GM23338 (cell line): Measurements from ENCODE around the gene NEIL3. TPM values are rescaled to one million over a fixed set of nuclear protein-coding genes. Genes with fewer than 3 reads are reported as not detected.

Experiments used
- ATAC-seq: fragments of 200-7000 bp; cut with Tn5 transposase; 3 replicates; pipeline ENCODE4 v1.9.1; 2020
- DNase-seq: peaks from one replicate; pipeline ENCODE4 v3.0.0-alpha.2; 2015; ENCODE audit warnings: low spot score
- H2AFZ ChIP-seq: fragments of 200-600 bp; sonication (generic); 2 replicates; pipeline ENCODE4 v1.8.0; 2016; ENCODE audit warnings: antibody characterized with exemption, mild to moderate bottlenecking, moderate library complexity
- H3F3A ChIP-seq: fragments of 200-600 bp; sonication (generic); replicated peaks from 2 replicates; pipeline ENCODE4 v1.8.0; 2017; ENCODE audit warnings: antibody characterized with exemption, mixed run types, low read depth
- H3K27ac ChIP-seq: fragments of 200-600 bp; sonication (generic); 2 replicates; pipeline ENCODE4 v1.6.1; 2016; ENCODE audit warnings: low read depth
- H3K27me3 ChIP-seq: fragments of 200-600 bp; sonication (generic); 2 replicates; pipeline ENCODE4 v1.8.0; 2016; ENCODE audit warnings: mild to moderate bottlenecking, mixed run types, moderate library complexity; ENCODE audit not compliant: insufficient read depth
- H3K36me3 ChIP-seq: fragments of 200-600 bp; sonication (generic); 2 replicates; pipeline ENCODE4 v1.8.0; 2016; ENCODE audit warnings: mild to moderate bottlenecking; ENCODE audit not compliant: insufficient read depth
- H3K4me1 ChIP-seq: fragments of 200-600 bp; sonication (generic); 2 replicates; pipeline ENCODE4 v1.8.0; 2016; ENCODE audit warnings: mild to moderate bottlenecking, moderate library complexity; ENCODE audit not compliant: insufficient read depth
- H3K4me2 ChIP-seq: fragments of 200-600 bp; sonication (generic); 2 replicates; pipeline ENCODE4 v1.7.1; 2017; ENCODE audit warnings: mixed run types
- H3K4me3 ChIP-seq: fragments of 200-600 bp; sonication (generic); 2 replicates; pipeline ENCODE4 v1.6.1; 2016; ENCODE audit warnings: mixed run types
- H3K79me2 ChIP-seq: fragments of 200-600 bp; sonication (generic); replicated peaks from 2 replicates; pipeline ENCODE4 v1.8.0; 2017; ENCODE audit warnings: mild to moderate bottlenecking; ENCODE audit not compliant: insufficient read depth
- H3K9me2 ChIP-seq: fragments of 200-600 bp; sonication (generic); 2 replicates; pipeline ENCODE4 v1.8.0; 2017; ENCODE audit not compliant: insufficient read depth
- H4K20me1 ChIP-seq: fragments of 200-600 bp; sonication (generic); replicated peaks from 2 replicates; pipeline ENCODE4 v1.8.0; 2017; ENCODE audit warnings: mild to moderate bottlenecking; ENCODE audit not compliant: insufficient read depth
- H3K27ac Mint-ChIP-seq: 2 replicates; pipeline ENCODE4 v1.8.0; 2020; ENCODE audit warnings: inconsistent platforms, mild to moderate bottlenecking, moderate library complexity, mixed read lengths
- H3K27me3 Mint-ChIP-seq: 3 replicates; pipeline ENCODE4 v1.8.0; 2022; ENCODE audit warnings: low read depth, mild to moderate bottlenecking, moderate library complexity, mixed read lengths, inconsistent platforms; ENCODE audit not compliant: insufficient read depth, poor library complexity
- H3K36me3 Mint-ChIP-seq: 3 replicates; pipeline ENCODE4 v1.8.0; 2021; ENCODE audit warnings: low read depth, mild to moderate bottlenecking, inconsistent platforms, moderate library complexity, mixed read lengths
- H3K4me1 Mint-ChIP-seq: 3 replicates; pipeline ENCODE4 v1.8.0; 2020; ENCODE audit warnings: mild to moderate bottlenecking, inconsistent platforms, mixed read lengths
- H3K4me3 Mint-ChIP-seq: 3 replicates; pipeline ENCODE4 v1.8.0; 2021; ENCODE audit warnings: moderate library complexity, mild to moderate bottlenecking, inconsistent platforms, mixed read lengths
- H3K9me3 Mint-ChIP-seq: 3 replicates; pipeline ENCODE4 v1.8.0; 2020; ENCODE audit warnings: moderate library complexity, mild to moderate bottlenecking, inconsistent platforms, mixed read lengths
- CREB1 ChIP-seq: fragments of 250-450 bp; sonication (Bioruptor Pico); IDR thresholded peaks from 2 replicates; pipeline ENCODE4 v1.5.0; 2020; ENCODE audit warnings: low read depth, mild to moderate bottlenecking, moderate library complexity
- CTCF ChIP-seq, 2 experiments: fragments of 200-600 bp in 1 of 2; sonication (generic) in 1 of 2; conservative IDR thresholded peaks; 2 replicates each; pipeline versions ENCODE4 v1.5.1 to v1.6.1; 2016 to 2017; ENCODE audit warnings: antibody characterized with exemption in 2 of 2, low read depth in 2 of 2, mild to moderate bottlenecking in 2 of 2, moderate library complexity in 1 of 2
- EZH2phosphoT487 ChIP-seq: fragments of 200-600 bp; sonication (generic); IDR thresholded peaks from one replicate; pipeline ENCODE4 v1.8.1; 2018; ENCODE audit warnings: antibody characterized with exemption; ENCODE audit not compliant: unreplicated experiment
- JUNB ChIP-seq: IDR thresholded peaks from one replicate; pipeline ENCODE4 v1.6.1; 2016; ENCODE audit warnings: antibody characterized with exemption; ENCODE audit not compliant: unreplicated experiment
- POLR2AphosphoS5 ChIP-seq: IDR thresholded peaks from 2 replicates; pipeline ENCODE4 v1.6.1; 2016; ENCODE audit warnings: antibody characterized with exemption, low read depth
- ZNF114 ChIP-seq: fragments of 250-450 bp; sonication (Bioruptor Pico); IDR thresholded peaks from 2 replicates; pipeline ENCODE4 v1.5.0; 2020; ENCODE audit warnings: mild to moderate bottlenecking, moderate library complexity
- ZNF331 ChIP-seq: fragments of 250-450 bp; sonication (Bioruptor Pico); IDR thresholded peaks from 2 replicates; pipeline ENCODE4 v1.5.0; 2020; ENCODE audit warnings: low read depth, mild to moderate bottlenecking, moderate library complexity
- ZNF462 ChIP-seq: fragments of 250-450 bp; sonication (Bioruptor Pico); IDR thresholded peaks from 2 replicates; pipeline ENCODE4 v1.5.0; 2020; ENCODE audit warnings: mild to moderate bottlenecking, moderate library complexity
- polyA plus RNA-seq: library from polyadenylated mRNA; unstranded; fragments of >200 nt; fragmentation: Nextera tagmentation; extraction: Ambion mirVana; gene quantifications from 2 replicates; pipeline ENCODE4 v1.2.1, GENCODE V29; 2016
- total RNA-seq: library from RNA; depleted of rRNA; stranded (reverse); fragments of >200 nt; shearing (Covaris generic); gene quantifications from 2 replicates; pipeline ENCODE4 v1.2.3, GENCODE V29; 2014

Gene NEIL3
- total and polyA plus RNA-seq, 2 experiments from 2014 or later, result 11.8 to 15.4 TPM

- TF ChIP-seq ZNF462 (CRISPR knock-in tag) (no peak), ZNF114 (CRISPR knock-in tag) (no peak), CREB1 (CRISPR knock-in tag) (no peak)
These were observed 22.4 kb downstream of the NEIL3 start (continued) for GRCh38 chr4:177332119-177332518.

GRCh38 chr4:177339477-177340374, 30.1 kb downstream of the NEIL3 start:
- Histone ChIP-seq H3K9me2 (no peaks in the 10 kb centered on the region), H3K27ac (no peak overlapping the region), H3F3A (no peaks in the 10 kb centered on the region), H3K4me2 (no peak overlapping the region), H2AFZ (no peak overlapping the region), H3K27me3 (no peaks in the 10 kb centered on the region), H3K36me3 (no peaks in the 10 kb centered on the region; the same call in 1 of the 2 replicates), H3K79me2 (0 out of 2 replicates have a peak, but pooled peaks cover 3% of the 10 kb centered on the region), H3K4me3 (no peak overlapping the region), H4K20me1 (0 out of 2 replicates have a peak, but pooled peaks cover 3% of the 10 kb centered on the region), H3K4me1 (no peaks in the 10 kb centered on the region)
- no peak for TF ChIP-seq JUNB
- no peak for TF ChIP-seq POLR2AphosphoS5
- peak; percentile 59 to 67 for TF ChIP-seq CTCF (conservative IDR thresholded peaks at IDR 0.05; ENCODE audit: low read depth in 2 of 2)
- TF ChIP-seq EZH2phosphoT487, result no peak
- no peak for TF ChIP-seq ZNF331 (CRISPR knock-in tag)
- peaks cover 13% of the 10 kb centered on the region for H3K36me3 Mint-ChIP-seq
- peak; percentile 56 for ATAC-seq
- peak; percentile 23 for DNase-seq
- H3K9me3 Mint-ChIP-seq, result no peaks in the 10 kb centered on the region; the same call in 2 of the 3 replicates
- no peak overlapping the region for H3K27ac Mint-ChIP-seq
- H3K27me3 Mint-ChIP-seq, result no peaks in the 10 kb centered on the region
- H3K4me1 Mint-ChIP-seq, result no peaks in the 10 kb centered on the region
- H3K4me3 Mint-ChIP-seq, result no peak overlapping the region
